HepG2 (cell line): ENCODE data around the gene MTHFSD. TPM values are rescaled to one million over a fixed set of nuclear protein-coding genes. Genes with fewer than 3 reads are reported as not detected.

Source experiments
- ATAC-seq: fragments of 200-7000 bp; cut with Tn5 transposase; 3 replicates; pipeline ENCODE4 v1.9.1; 2020; ENCODE audit warnings: mild to moderate bottlenecking, moderate library complexity
- BruUV-seq: library from RNA; stranded (reverse); fragments of 400-500 nt; replicated peaks from 2 replicates; lab custom pipeline; 2021; lab: Mats Ljungman, UMichigan
- CTCF ChIA-PET: fragments of 300-600 bp; formaldehyde crosslinking; extraction: SDS; loops from one replicate; lab custom pipeline; 2021; ENCODE audit warnings: low total read pairs, inconsistent platforms, low intra/inter-chr PET ratio; lab: Yijun Ruan, JAX
- POLR2A ChIA-PET: fragments of 350-600 bp; sonication (Branson Sonifier 250); formaldehyde crosslinking; loops from one replicate; lab custom pipeline; 2020; ENCODE audit warnings: antibody characterized with exemption, inconsistent platforms; lab: Yijun Ruan, JAX
- DNase-seq: peaks from one replicate; pipeline ENCODE4 v3.0.0-alpha.2; 2015; ENCODE audit warnings: low spot score
- FAIRE-seq: peaks from 3 replicates; lab custom pipeline; 2011; peaks lifted over from hg19 to GRCh38; lab: Jason Lieb, UNC
- H2AFZ ChIP-seq: one replicate; pipeline ENCODE4 v1.6.1; 2011; ENCODE audit warnings: low read length, inconsistent platforms
- H3K27ac ChIP-seq: fragments of 300-600 bp; 3 replicates; pipeline ENCODE4 v1.8.0; 2011; ENCODE audit warnings: mixed run types, mild to moderate bottlenecking, mixed read lengths, low read length, inconsistent platforms; ENCODE audit not compliant: insufficient read depth; ENCODE audit errors: extremely low read length
- H3K27me3 ChIP-seq, 2 experiments: fragments of 200-600 bp in 1 of 2; 2 replicates in 1 of 2; 3 replicates in 1 of 2; pipeline versions ENCODE4 v1.6.0 to v1.8.0; 2011; ENCODE audit warnings: low read length in 2 of 2, mild to moderate bottlenecking in 2 of 2, moderate library complexity in 2 of 2, inconsistent platforms in 1 of 2; ENCODE audit not compliant: insufficient read depth in 2 of 2, control insufficient read depth in 1 of 2
- H3K36me3 ChIP-seq, 2 experiments: fragments of 200-600 bp in 1 of 2; replicated peaks in 1 of 2; 2 replicates in 1 of 2; 3 replicates in 1 of 2; pipeline versions ENCODE4 v1.5.1 to v1.8.0; 2011; ENCODE audit warnings: low read length in 2 of 2, inconsistent platforms in 1 of 2; ENCODE audit not compliant: insufficient read depth in 2 of 2, control insufficient read depth in 1 of 2
- H3K4me1 ChIP-seq: 2 replicates; pipeline ENCODE4 v1.5.1; 2012; ENCODE audit warnings: low read length, inconsistent platforms; ENCODE audit not compliant: insufficient read depth
- H3K4me2 ChIP-seq: 2 replicates; pipeline ENCODE4 v1.6.0; 2011; ENCODE audit warnings: low read depth, low read length, inconsistent platforms
- H3K4me3 ChIP-seq, 3 experiments: fragments of 200-600 bp in 1 of 3; sonication (generic), shearing (Covaris generic) in 1 of 3; replicated peaks in 1 of 3; 2 replicates each; pipeline ENCODE4 v1.5.1; 2011 to 2016; ENCODE audit warnings: low read length in 3 of 3, inconsistent platforms in 2 of 3, low read depth in 2 of 3, mild to moderate bottlenecking in 2 of 3, control low read depth in 1 of 3, mixed read lengths in 1 of 3; ENCODE audit not compliant: insufficient read depth in 1 of 3
- H3K79me2 ChIP-seq: one replicate; pipeline ENCODE4 v1.6.1; 2011; ENCODE audit warnings: low read length, inconsistent platforms; ENCODE audit not compliant: insufficient read depth
- H3K9ac ChIP-seq: 2 replicates; pipeline ENCODE4 v1.6.0; 2011; ENCODE audit warnings: mild to moderate bottlenecking, low read depth, low read length, inconsistent platforms; ENCODE audit not compliant: insufficient read depth
- H3K9me3 ChIP-seq: 2 replicates; pipeline ENCODE4 v1.5.1; 2012; ENCODE audit warnings: mild to moderate bottlenecking, low read length
- H4K20me1 ChIP-seq: 2 replicates; pipeline ENCODE4 v1.6.0; 2011; ENCODE audit warnings: inconsistent platforms, mild to moderate bottlenecking, low read length, moderate library complexity; ENCODE audit not compliant: insufficient read depth
- AGO2 ChIP-seq: fragments of 200-400 bp; formaldehyde crosslinking; optimal IDR thresholded peaks from 2 replicates; pipeline ENCODE3; 2017; ENCODE audit warnings: mild to moderate bottlenecking, low read depth, low read length, moderate library complexity
- CEBPB ChIP-seq: IDR thresholded peaks from 2 replicates; pipeline ENCODE4 v1.6.1; 2011; ENCODE audit warnings: low read depth, low read length, improper control_type of control experiment, borderline replicate concordance
- CHD2 ChIP-seq: IDR thresholded peaks from 2 replicates; pipeline ENCODE4 v1.6.1; 2011; ENCODE audit warnings: low read depth, low read length, improper control_type of control experiment
- CREM ChIP-seq, 2 experiments: sonication (generic) in 1 of 2; formaldehyde crosslinking in 1 of 2; IDR thresholded peaks; 2 replicates each; pipeline versions ENCODE4 v1.4.0 to v1.6.1; 2016 to 2020; ENCODE audit warnings: antibody characterized with exemption in 1 of 2, mild to moderate bottlenecking in 1 of 2, missing genetic modification reagents in 1 of 2
- HDAC1 ChIP-seq: sonication (generic); formaldehyde crosslinking; IDR thresholded peaks from 2 replicates; pipeline ENCODE4 v1.5.1; 2020; ENCODE audit warnings: mild to moderate bottlenecking, missing genetic modification reagents
- JDP2 ChIP-seq: sonication (generic); formaldehyde crosslinking; IDR thresholded peaks from 2 replicates; pipeline ENCODE4 v1.8.1; 2022; ENCODE audit warnings: missing genetic modification reagents, borderline replicate concordance
- PCBP2 ChIP-seq: fragments of 200-400 bp; formaldehyde crosslinking; optimal IDR thresholded peaks from 2 replicates; pipeline ENCODE3; 2018; ENCODE audit warnings: low read length, low read depth; ENCODE audit not compliant: poor library complexity, severe bottlenecking
- PREB ChIP-seq: sonication (generic); formaldehyde crosslinking; IDR thresholded peaks from 2 replicates; pipeline ENCODE4 v1.4.0; 2020; ENCODE audit warnings: missing genetic modification reagents
- PRMT3 ChIP-seq: sonication (generic); formaldehyde crosslinking; IDR thresholded peaks from 2 replicates; pipeline ENCODE4 v1.8.1; 2022; ENCODE audit warnings: low read depth, mild to moderate bottlenecking, moderate library complexity, missing genetic modification reagents, borderline replicate concordance
- RBAK ChIP-seq: sonication (generic); formaldehyde crosslinking; IDR thresholded peaks from 2 replicates; pipeline ENCODE4 v1.5.1; 2020; ENCODE audit warnings: mild to moderate bottlenecking, missing genetic modification reagents
- SIN3A ChIP-seq: IDR thresholded peaks from 2 replicates; pipeline ENCODE4 v1.6.1; 2011; ENCODE audit warnings: low read depth, mild to moderate bottlenecking, control low read depth, low read length, borderline replicate concordance
- SMYD3 ChIP-seq: sonication (generic); formaldehyde crosslinking; IDR thresholded peaks from 2 replicates; pipeline ENCODE4 v1.8.1; 2023; ENCODE audit warnings: mild to moderate bottlenecking, missing genetic modification reagents
- SRY ChIP-seq: sonication (generic); formaldehyde crosslinking; IDR thresholded peaks from 2 replicates; pipeline ENCODE4 v1.8.0; 2022; ENCODE audit warnings: mild to moderate bottlenecking, missing genetic modification reagents
- TBP ChIP-seq: sonication (generic); formaldehyde crosslinking; IDR thresholded peaks from 2 replicates; pipeline ENCODE4 v1.5.0; 2020; ENCODE audit warnings: missing genetic modification reagents
- TFAP4 ChIP-seq: sonication (generic); IDR thresholded peaks from 2 replicates; pipeline ENCODE4 v1.6.1; 2016; ENCODE audit warnings: low read depth, borderline replicate concordance
- ZBTB20 ChIP-seq: sonication (generic); formaldehyde crosslinking; IDR thresholded peaks from 2 replicates; pipeline ENCODE4 v1.8.1; 2023; ENCODE audit warnings: missing genetic modification reagents, low read depth, mild to moderate bottlenecking, borderline replicate concordance
- ZFP1 ChIP-seq: IDR thresholded peaks from 2 replicates; pipeline ENCODE4 v1.6.1; 2016
- ZNF432 ChIP-seq: sonication (generic); formaldehyde crosslinking; IDR thresholded peaks from 2 replicates; pipeline ENCODE4 v1.5.0; 2020; ENCODE audit warnings: missing genetic modification reagents, mild to moderate bottlenecking, borderline replicate concordance
- ZNF446 ChIP-seq: sonication (generic); formaldehyde crosslinking; IDR thresholded peaks from 2 replicates; pipeline ENCODE4 v1.5.0; 2020; ENCODE audit warnings: mild to moderate bottlenecking, missing genetic modification reagents
- ZNF496 ChIP-seq: sonication (generic); formaldehyde crosslinking; IDR thresholded peaks from 2 replicates; pipeline ENCODE4 v1.8.1; 2023; ENCODE audit warnings: mild to moderate bottlenecking, moderate library complexity, missing genetic modification reagents; ENCODE audit not compliant: insufficient replicate concordance
- ZNF619 ChIP-seq: sonication (generic); formaldehyde crosslinking; IDR thresholded peaks from 2 replicates; pipeline ENCODE4 v1.4.0; 2020; ENCODE audit warnings: mild to moderate bottlenecking, missing genetic modification reagents
- WGBS: methylation state at CpG from one replicate; pipeline ENCODE4 v1.1.6; 2017; ENCODE audit warnings: low lambda C conversion rate; 5-methylcytosine and 5-hydroxymethylcytosine counted together
- in situ Hi-C: cut with HindIII; loops from 2 replicates; pipeline ENCODE4 v1.10.0; 2017; ENCODE audit warnings: low pct_unique_long_range_greater_than_20kb; ENCODE audit not compliant: extremely low pct_ligation_motif_present
- intact Hi-C: fragments of 100-400 bp; cut with micrococcal nuclease; formaldehyde crosslinking; loops from one replicate; pipeline ENCODE4 v1.10.0; 2022; ENCODE audit not compliant: unreplicated experiment
- polyA plus RNA-seq, 8 experiments: library from polyadenylated mRNA; depleted of rRNA in 3 of 8; stranded (reverse) in 7 of 8; unstranded in 1 of 8; fragments of >200 nt; fragmentation: Illumina TruSeq in 4 of 8; extraction: Trizol in 4 of 8; gene quantifications; 2 replicates each; pipeline versions ENCODE4 v1.2.1 to v1.2.3, GENCODE V29; 2011 to 2016; ENCODE audit warnings: low read depth in 4 of 8, missing spikeins in 1 of 8, mixed read lengths in 1 of 8; ENCODE audit not compliant: insufficient read depth in 1 of 8
- total RNA-seq, 5 experiments: library from RNA; depleted of rRNA; stranded (reverse); fragments of >200 nt; fragmentation: Illumina TruSeq; extraction: Trizol; gene quantifications; 2 replicates each; pipeline ENCODE4 v1.2.3, GENCODE V29; 2016; ENCODE audit warnings: low read depth in 1 of 5

The MTHFSD gene
- total and polyA plus RNA-seq, 2 of the 13 experiments (the other 11 are each of a cell fraction or from before 2014, with no cell fraction given), result 14.2 to 16.3 TPM

GRCh38 chr16:86581458-86581857, 26.4 kb upstream of the MTHFSD start:
- no peak for FAIRE-seq
- intact Hi-C loops, result loop anchor here (10.0 kb wide), 1 partner anchor 273 kb away; no protein-coding TSS in a partner anchor

GRCh38 chr16:86580791-86581170, 25.7 kb upstream of the MTHFSD start:
- Histone ChIP-seq H3K36me3 (no peaks in the 10 kb centered on the region), H3K9me3 (no peaks in the 10 kb centered on the region), H3K4me1 (peaks cover 8% of the 10 kb centered on the region), H3K9ac (no peak overlapping the region), H2AFZ (no peak overlapping the region), H3K79me2 (no peaks in the 10 kb centered on the region), H3K27me3 (peaks cover 4 to 70% of the 10 kb centered on the region in 2 experiments), H3K4me2 (no peak overlapping the region), H3K4me3 (no peak overlapping the region), H4K20me1 (no peaks in the 10 kb centered on the region; the same call in 1 of the 2 replicates), H3K27ac (no peak overlapping the region)
- in situ Hi-C loops, result no loop called here
- BruUV-seq, result no TSS peak
- intact Hi-C loops, result loop anchor here (10.0 kb wide), 1 partner anchor 274 kb away; no protein-coding TSS in a partner anchor
- no peak for ATAC-seq
- DNase-seq, result no peak
- WGBS, result under 1% methylated on average over 9 of the region's 9 CpGs
- no peak for FAIRE-seq
- ChIA-PET POLR2A (no interaction called here), CTCF (no interaction called here)
- TF ChIP-seq PCBP2, result no peak
- TF ChIP-seq PRMT3 (CRISPR knock-in tag), result no peak
- no peak for TF ChIP-seq ZNF619 (CRISPR knock-in tag)
- TF ChIP-seq RBAK (CRISPR knock-in tag), result no peak
- no peak for TF ChIP-seq PREB (CRISPR knock-in tag)
- no peak for TF ChIP-seq ZFP1 (CRISPR knock-in tag)
- TF ChIP-seq CHD2, result no peak
- no peak for TF ChIP-seq AGO2
- TF ChIP-seq CREM (IDR thresholded peaks at IDR 0.05), result no peak
- TF ChIP-seq CREM (CRISPR knock-in tag; IDR thresholded peaks at IDR 0.05), result no peak
- TF ChIP-seq JDP2 (CRISPR knock-in tag), result no peak
- TF ChIP-seq SMYD3, result no peak
- no peak for TF ChIP-seq TBP
- no peak for TF ChIP-seq ZNF446 (CRISPR knock-in tag)
- no peak for TF ChIP-seq SRY
- TF ChIP-seq TFAP4, result no peak
- no peak for TF ChIP-seq ZBTB20 (CRISPR knock-in tag)
- TF ChIP-seq SIN3A, result no peak

More at GRCh38 chr16:86581458-86581857, 26.4 kb upstream of the MTHFSD start:
- POLR2A ChIA-PET, result no interaction called here
- no peak overlapping the region for H3K9ac ChIP-seq
- peaks cover 4 to 67% of the 10 kb centered on the region in 2 experiments for H3K27me3 ChIP-seq
- H3K27ac ChIP-seq, result no peak overlapping the region
- peaks cover under 1% of the 10 kb centered on the region; the same call in 1 of the 2 replicates for H3K4me1 ChIP-seq
- no peaks in the 10 kb centered on the region for H3K79me2 ChIP-seq
- no peak overlapping the region for H3K4me2 ChIP-seq
- 4% methylated on average over 4 of the region's 4 CpGs for WGBS
- H2AFZ ChIP-seq, result no peak overlapping the region
- CTCF ChIA-PET, result no interaction called here
- no peaks in the 10 kb centered on the region; the same call in 1 of the 2 replicates for H4K20me1 ChIP-seq
- in situ Hi-C loops, result no loop called here
- H3K36me3 ChIP-seq, result no peaks in the 10 kb centered on the region
- H3K4me3 ChIP-seq, result no peak overlapping the region
- DNase-seq (no peak), ATAC-seq (no peak)
- H3K9me3 ChIP-seq, result no peaks in the 10 kb centered on the region
- no TSS peak for BruUV-seq
- TF ChIP-seq CEBPB (no peak), HDAC1 (CRISPR knock-in tag) (no peak), ZNF432 (CRISPR knock-in tag) (no peak), ZNF496 (no peak)
